ENCODE measurements around the gene CYB5R2. TPM values are rescaled to one million over a fixed set of nuclear protein-coding genes. Genes with fewer than 3 reads are reported as not detected.

CYB5R2 gene
- total RNA-seq, 2 experiments from 2014 or later, result 6.6 to 8.2 TPM

- no peak overlapping the region for H3K4me3 Mint-ChIP-seq
- CTCF ChIA-PET, result interaction anchor here (0.5 to 1.2 kb wide), 4 partner anchors 15 to 201 kb away, joined by 3 to 4 read pairs (median 3); no protein-coding TSS in a partner anchor
- H3K36me3 Mint-ChIP-seq (ENCODE audit: low read depth), result peaks cover 17% of the 10 kb centered on the region
- no peaks in the 10 kb centered on the region for H3K9me3 Mint-ChIP-seq (ENCODE audit: low read depth)
- ATAC-seq (no peak), DNase-seq (no peak)
- H3K27ac Mint-ChIP-seq, result no peak overlapping the region
- no peaks in the 10 kb centered on the region for H3K27me3 Mint-ChIP-seq
- intact Hi-C loops (cut with DNase I, micrococcal nuclease), result no loop called here
- POLR2A ChIA-PET, result no interaction called here
- no peaks in the 10 kb centered on the region for H3K4me1 Mint-ChIP-seq
Observed at GRCh38 chr11:7637447-7638157, 35.7 kb downstream of the CYB5R2 start.

- Mint-ChIP-seq H3K27me3 (no peaks in the 10 kb centered on the region), H3K4me1 (no peaks in the 10 kb centered on the region), H3K27ac (no peak overlapping the region), H3K4me3 (no peak overlapping the region), H3K9me3 (ENCODE audit: low read depth) (no peaks in the 10 kb centered on the region), H3K36me3 (ENCODE audit: low read depth) (peaks cover 22% of the 10 kb centered on the region)
- intact Hi-C loops (cut with DNase I, micrococcal nuclease), result no loop called here
- ATAC-seq (no peak), DNase-seq (no peak)
- ChIA-PET CTCF (interaction anchor here (1.0 kb wide), 1 partner anchor 29 kb away, joined by 4 read pairs; no protein-coding TSS in a partner anchor), POLR2A (no interaction called here)
Observed at GRCh38 chr11:7636350-7636749, 37.0 kb downstream of the CYB5R2 start.

- H3K27ac Mint-ChIP-seq, result no peak overlapping the region
- H3K4me1 Mint-ChIP-seq, result no peaks in the 10 kb centered on the region
- H3K27me3 Mint-ChIP-seq, result no peaks in the 10 kb centered on the region
- intact Hi-C loops (cut with DNase I, micrococcal nuclease), result no loop called here
- H3K9me3 Mint-ChIP-seq (ENCODE audit: low read depth), result no peaks in the 10 kb centered on the region
- ChIA-PET CTCF (interaction anchor here (1.0 kb wide), 1 partner anchor 29 kb away, joined by 4 read pairs; no protein-coding TSS in a partner anchor), POLR2A (no interaction called here)
- no peak for ATAC-seq
- H3K36me3 Mint-ChIP-seq (ENCODE audit: low read depth), result peaks cover 18% of the 10 kb centered on the region
- no peak for DNase-seq
- H3K4me3 Mint-ChIP-seq, result no peak overlapping the region
Observed at GRCh38 chr11:7635708-7636107, 37.6 kb downstream of the CYB5R2 start.

- H3K36me3 Mint-ChIP-seq (ENCODE audit: low read depth), result peaks cover 17% of the 10 kb centered on the region
Observed at GRCh38 chr11:7635137-7635536, 38.2 kb downstream of the CYB5R2 start.

DNA sequence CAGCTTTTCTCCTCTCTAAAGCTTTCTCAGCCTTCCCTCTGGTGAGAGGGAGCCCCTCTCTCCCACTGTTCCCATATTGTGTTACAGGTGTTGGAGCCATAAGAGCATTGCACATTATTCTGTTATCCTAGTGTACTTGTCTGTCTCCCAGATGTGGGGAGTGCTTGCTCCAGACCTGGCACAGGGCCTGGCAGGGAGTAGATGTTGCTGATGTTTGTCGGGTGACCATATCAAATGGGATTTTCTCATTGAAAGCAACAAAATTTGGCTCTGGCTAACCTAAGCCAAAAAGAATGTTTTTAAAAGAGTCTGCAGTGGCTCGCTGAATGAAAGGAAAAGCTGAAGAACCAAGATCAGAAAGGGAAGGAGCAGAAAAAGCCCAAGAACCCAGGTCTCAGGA lies 41.1 kb downstream of the CYB5R2 start:
- no peaks in the 10 kb centered on the region for H3K4me1 Mint-ChIP-seq
- no peak for DNase-seq

More at GRCh38 chr11:7635137-7635536, 38.2 kb downstream of the CYB5R2 start:
- H3K4me1 Mint-ChIP-seq, result no peaks in the 10 kb centered on the region
- no peak overlapping the region for H3K4me3 Mint-ChIP-seq
- ChIA-PET CTCF (no interaction called here), POLR2A (no interaction called here)
- no peaks in the 10 kb centered on the region for H3K9me3 Mint-ChIP-seq (ENCODE audit: low read depth)
- DNase-seq (no peak), ATAC-seq (no peak)
- no peaks in the 10 kb centered on the region for H3K27me3 Mint-ChIP-seq
- no peak overlapping the region for H3K27ac Mint-ChIP-seq
- intact Hi-C loops (cut with DNase I, micrococcal nuclease), result no loop called here

GRCh38 chr11:7630002-7630401 lies 43.3 kb downstream of the CYB5R2 start:
- ChIA-PET CTCF (interaction anchor here (0.5 to 1.1 kb wide), 2 partner anchors 59 to 1003 kb away, joined by 3 read pairs; no protein-coding TSS in a partner anchor), POLR2A (no interaction called here)
- ATAC-seq, result no peak
- intact Hi-C loops (cut with DNase I, micrococcal nuclease), result no loop called here
- Mint-ChIP-seq H3K27ac (no peak overlapping the region), H3K4me3 (no peak overlapping the region), H3K36me3 (ENCODE audit: low read depth) (peaks cover 14% of the 10 kb centered on the region), H3K4me1 (no peaks in the 10 kb centered on the region), H3K9me3 (ENCODE audit: low read depth) (no peaks in the 10 kb centered on the region), H3K27me3 (no peaks in the 10 kb centered on the region)
- no peak for DNase-seq

More for the DNA sequence above, 41.1 kb downstream of the CYB5R2 start:
- H3K27me3 Mint-ChIP-seq, result no peaks in the 10 kb centered on the region
- ChIA-PET CTCF (no interaction called here), POLR2A (no interaction called here)
- peaks cover 17% of the 10 kb centered on the region for H3K36me3 Mint-ChIP-seq (ENCODE audit: low read depth)
- no peak overlapping the region for H3K27ac Mint-ChIP-seq
- intact Hi-C loops (cut with DNase I, micrococcal nuclease), result no loop called here
- no peak overlapping the region for H3K4me3 Mint-ChIP-seq
- ATAC-seq, result no peak
- no peaks in the 10 kb centered on the region for H3K9me3 Mint-ChIP-seq (ENCODE audit: low read depth)

GRCh38 chr11:7628660-7629059 lies 44.6 kb downstream of the CYB5R2 start:
- H3K27me3 Mint-ChIP-seq, result no peaks in the 10 kb centered on the region
- no peak overlapping the region for H3K27ac Mint-ChIP-seq
- H3K36me3 Mint-ChIP-seq (ENCODE audit: low read depth), result peaks cover 9% of the 10 kb centered on the region
- no peaks in the 10 kb centered on the region for H3K9me3 Mint-ChIP-seq (ENCODE audit: low read depth)
- no peaks in the 10 kb centered on the region for H3K4me1 Mint-ChIP-seq
- no peak overlapping the region for H3K4me3 Mint-ChIP-seq
- no peak for DNase-seq
- ChIA-PET CTCF (no interaction called here), POLR2A (no interaction called here)
- no peak for ATAC-seq
- intact Hi-C loops (cut with DNase I, micrococcal nuclease), result no loop called here

- no peak for ATAC-seq
Observed at GRCh38 chr11:7622721-7623120, 50.6 kb downstream of the CYB5R2 start.

DNA sequence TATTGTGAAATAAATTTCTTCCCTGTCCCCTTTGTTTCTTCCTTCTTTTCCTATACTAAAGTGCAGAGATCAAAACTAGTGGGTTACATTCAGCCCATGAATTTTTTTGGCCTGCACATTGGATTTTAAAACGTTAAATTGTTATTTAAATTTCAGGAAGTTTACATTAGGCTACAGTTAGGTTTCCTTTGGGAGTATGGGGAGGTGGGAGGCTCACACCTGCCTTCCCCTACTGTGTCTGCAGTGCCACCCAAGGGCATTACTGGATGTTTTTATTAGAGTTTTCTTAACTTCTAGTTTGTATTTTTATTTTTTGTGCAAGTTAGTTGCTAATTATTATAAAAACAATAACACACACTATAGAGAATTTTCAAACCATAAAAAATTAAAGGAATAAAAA lies 51.7 kb downstream of the CYB5R2 start:
- H3K4me1 Mint-ChIP-seq, result no peaks in the 10 kb centered on the region
- H3K27me3 Mint-ChIP-seq, result no peaks in the 10 kb centered on the region
- H3K27ac Mint-ChIP-seq, result no peak overlapping the region
- no peaks in the 10 kb centered on the region for H3K9me3 Mint-ChIP-seq (ENCODE audit: low read depth)
- intact Hi-C loops (cut with DNase I, micrococcal nuclease), result no loop called here
- peaks cover 3% of the 10 kb centered on the region for H3K36me3 Mint-ChIP-seq (ENCODE audit: low read depth)
- POLR2A ChIA-PET, result no interaction called here
- H3K4me3 Mint-ChIP-seq, result no peak overlapping the region
- CTCF ChIA-PET, result no interaction called here
- ATAC-seq (no peak), DNase-seq (no peak)

More at GRCh38 chr11:7622721-7623120, 50.6 kb downstream of the CYB5R2 start:
- no peak for DNase-seq
- no peaks in the 10 kb centered on the region for H3K27me3 Mint-ChIP-seq
- intact Hi-C loops (cut with DNase I, micrococcal nuclease), result no loop called here
- ChIA-PET CTCF (no interaction called here), POLR2A (no interaction called here)
- H3K4me3 Mint-ChIP-seq, result no peak overlapping the region
- H3K4me1 Mint-ChIP-seq, result no peaks in the 10 kb centered on the region
- H3K36me3 Mint-ChIP-seq (ENCODE audit: low read depth), result peaks cover 3% of the 10 kb centered on the region
- no peak overlapping the region for H3K27ac Mint-ChIP-seq
- H3K9me3 Mint-ChIP-seq (ENCODE audit: low read depth), result no peaks in the 10 kb centered on the region

DNA sequence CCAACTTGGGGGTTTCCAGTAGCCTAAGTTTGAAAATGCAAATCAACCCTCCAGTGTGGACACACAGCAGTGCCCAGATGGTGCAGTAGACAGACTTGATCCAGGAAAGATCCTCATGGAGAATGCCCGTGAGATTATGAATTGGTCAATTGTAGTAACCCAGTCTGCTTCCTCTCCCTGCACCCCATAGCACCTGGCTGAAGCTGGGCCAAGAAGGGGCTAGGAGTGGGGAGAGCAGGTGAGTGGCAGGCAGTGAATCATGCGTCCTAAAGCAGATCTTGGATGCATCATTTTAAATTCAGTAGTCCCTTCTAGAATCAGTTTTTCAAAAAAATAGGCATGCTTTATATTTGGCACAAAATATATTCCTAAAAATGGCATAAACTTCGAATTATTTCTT lies 52.2 kb downstream of the CYB5R2 start:
- no peaks in the 10 kb centered on the region for H3K27me3 Mint-ChIP-seq
- ATAC-seq (no peak), DNase-seq (no peak)
- peaks cover 3% of the 10 kb centered on the region for H3K36me3 Mint-ChIP-seq (ENCODE audit: low read depth)
- H3K27ac Mint-ChIP-seq, result no peak overlapping the region
- H3K4me3 Mint-ChIP-seq, result no peak overlapping the region
- CTCF ChIA-PET, result no interaction called here
- POLR2A ChIA-PET, result no interaction called here
- no peaks in the 10 kb centered on the region for H3K4me1 Mint-ChIP-seq
- intact Hi-C loops (cut with DNase I, micrococcal nuclease), result no loop called here
- H3K9me3 Mint-ChIP-seq (ENCODE audit: low read depth), result no peaks in the 10 kb centered on the region

- Mint-ChIP-seq H3K4me3 (no peak overlapping the region), H3K27ac (no peak overlapping the region), H3K36me3 (ENCODE audit: low read depth) (peaks cover 3% of the 10 kb centered on the region), H3K4me1 (no peaks in the 10 kb centered on the region), H3K9me3 (ENCODE audit: low read depth) (no peaks in the 10 kb centered on the region), H3K27me3 (no peaks in the 10 kb centered on the region)
- POLR2A ChIA-PET, result no interaction called here
- ATAC-seq (no peak), DNase-seq (no peak)
- intact Hi-C loops (cut with DNase I, micrococcal nuclease), result no loop called here
- CTCF ChIA-PET, result no interaction called here
Observed at GRCh38 chr11:7619322-7619721, 54.0 kb downstream of the CYB5R2 start.

DNA sequence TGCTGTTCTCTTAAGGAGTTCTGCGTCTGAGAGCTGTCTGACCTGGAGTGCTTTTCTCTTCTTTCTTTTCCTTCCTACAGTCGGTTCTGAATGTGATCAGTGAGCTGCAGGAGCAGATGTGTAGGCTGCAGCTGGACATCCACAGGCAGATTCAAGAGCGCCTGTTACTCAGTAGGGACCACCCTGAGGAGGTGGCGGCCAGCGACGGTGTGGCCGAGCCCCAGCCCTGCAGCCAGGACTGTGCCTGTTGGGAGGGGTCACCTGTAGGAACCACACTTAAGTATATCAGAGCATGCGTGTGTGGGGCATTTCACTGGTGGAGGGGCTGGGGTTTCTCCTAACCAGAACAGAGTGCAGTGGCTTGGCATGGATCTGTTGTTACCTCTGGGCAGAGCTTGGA lies 56.3 kb downstream of the CYB5R2 start:
- Mint-ChIP-seq H3K9me3 (ENCODE audit: low read depth) (no peaks in the 10 kb centered on the region), H3K27me3 (no peaks in the 10 kb centered on the region), H3K4me1 (no peaks in the 10 kb centered on the region), H3K4me3 (no peak overlapping the region), H3K36me3 (ENCODE audit: low read depth) (peaks cover 5% of the 10 kb centered on the region), H3K27ac (no peak overlapping the region)
- ChIA-PET CTCF (no interaction called here), POLR2A (no interaction called here)
- no peak for ATAC-seq
- intact Hi-C loops (cut with DNase I, micrococcal nuclease), result no loop called here
- DNase-seq, result no peak

Measured in activated CD4-positive, alpha-beta T cell treated with anti-CD3 and anti-CD28 coated beads for 36 hours (primary cell).